Neural progenitor cell (in vitro differentiated cells): Measurements from ENCODE around the gene FAM53A.

Experiments
- EZH2 ChIP-seq: fragments of 200-600 bp; sonication (generic); IDR thresholded peaks from 2 replicates; pipeline ENCODE4 v1.6.1; 2017; ENCODE audit warnings: antibody characterized with exemption, mild to moderate bottlenecking, moderate library complexity
- EZH2phosphoT487 ChIP-seq: fragments of 200-600 bp; sonication (generic); IDR thresholded peaks from 2 replicates; pipeline ENCODE4 v1.6.1; 2017; ENCODE audit warnings: antibody characterized with exemption
- TF ChIP-seq, protein P1 (sequence below): fragments of 200-600 bp; sonication (generic); IDR thresholded peaks from 2 replicates; pipeline ENCODE4 v1.5.1; 2017; ENCODE audit warnings: antibody characterized with exemption, mild to moderate bottlenecking

DNA sequence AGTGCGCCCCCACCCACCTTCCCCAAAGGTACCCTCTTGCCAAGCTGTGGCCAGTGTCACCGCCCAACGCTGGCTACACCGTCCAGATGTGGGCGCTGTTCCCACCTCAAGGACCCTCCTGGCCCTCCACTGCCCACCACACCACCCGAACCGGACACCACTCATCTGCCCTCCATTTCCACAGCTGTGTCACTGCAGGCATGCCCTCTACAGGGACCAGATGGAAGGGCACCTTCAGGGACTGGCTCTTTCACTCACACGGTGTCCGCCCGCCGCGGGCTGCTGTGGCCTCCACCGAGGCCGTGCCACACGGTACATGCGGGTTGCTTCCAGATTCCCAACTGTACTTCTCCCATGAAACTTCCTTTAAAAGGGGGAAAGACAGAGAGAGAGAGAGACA lies 87.7 kb downstream of the FAM53A start:
- no peak for TF ChIP-seq EZH2
- TF ChIP-seq, protein P1, sequence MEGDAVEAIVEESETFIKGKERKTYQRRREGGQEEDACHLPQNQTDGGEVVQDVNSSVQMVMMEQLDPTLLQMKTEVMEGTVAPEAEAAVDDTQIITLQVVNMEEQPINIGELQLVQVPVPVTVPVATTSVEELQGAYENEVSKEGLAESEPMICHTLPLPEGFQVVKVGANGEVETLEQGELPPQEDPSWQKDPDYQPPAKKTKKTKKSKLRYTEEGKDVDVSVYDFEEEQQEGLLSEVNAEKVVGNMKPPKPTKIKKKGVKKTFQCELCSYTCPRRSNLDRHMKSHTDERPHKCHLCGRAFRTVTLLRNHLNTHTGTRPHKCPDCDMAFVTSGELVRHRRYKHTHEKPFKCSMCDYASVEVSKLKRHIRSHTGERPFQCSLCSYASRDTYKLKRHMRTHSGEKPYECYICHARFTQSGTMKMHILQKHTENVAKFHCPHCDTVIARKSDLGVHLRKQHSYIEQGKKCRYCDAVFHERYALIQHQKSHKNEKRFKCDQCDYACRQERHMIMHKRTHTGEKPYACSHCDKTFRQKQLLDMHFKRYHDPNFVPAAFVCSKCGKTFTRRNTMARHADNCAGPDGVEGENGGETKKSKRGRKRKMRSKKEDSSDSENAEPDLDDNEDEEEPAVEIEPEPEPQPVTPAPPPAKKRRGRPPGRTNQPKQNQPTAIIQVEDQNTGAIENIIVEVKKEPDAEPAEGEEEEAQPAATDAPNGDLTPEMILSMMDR = no peak
- TF ChIP-seq EZH2phosphoT487 = no peak
